ENCODE measurements around the gene ATRNL1. TPM values are rescaled to one million over a fixed set of nuclear protein-coding genes. Genes with fewer than 3 reads are reported as not detected.

ATRNL1 gene
- total RNA-seq, 2 donors from 2014 or later = 4.1 to 4.5 TPM

DNA sequence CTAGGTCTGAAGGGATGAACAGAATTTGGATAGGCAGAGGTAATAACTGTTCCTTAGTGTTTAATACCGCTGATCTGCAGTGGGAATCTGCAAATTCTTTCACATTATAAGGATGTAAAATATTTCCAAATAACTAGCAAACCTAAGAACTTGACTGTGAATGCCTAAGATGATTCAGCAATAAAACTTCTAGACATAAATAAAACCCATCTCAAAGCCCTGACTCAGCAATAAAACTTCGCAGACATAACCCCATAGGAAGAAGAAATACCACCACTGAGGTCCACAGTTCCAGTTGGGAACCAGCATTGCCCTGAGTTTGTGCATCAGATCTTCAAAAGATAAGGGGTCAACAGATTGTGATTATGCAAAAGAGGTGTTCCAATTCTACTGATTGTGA lies 825.6 kb downstream of the ATRNL1 start:
- H3K4me1 ChIP-seq = no peaks in the 10 kb centered on the region
- TF ChIP-seq, protein P1, sequence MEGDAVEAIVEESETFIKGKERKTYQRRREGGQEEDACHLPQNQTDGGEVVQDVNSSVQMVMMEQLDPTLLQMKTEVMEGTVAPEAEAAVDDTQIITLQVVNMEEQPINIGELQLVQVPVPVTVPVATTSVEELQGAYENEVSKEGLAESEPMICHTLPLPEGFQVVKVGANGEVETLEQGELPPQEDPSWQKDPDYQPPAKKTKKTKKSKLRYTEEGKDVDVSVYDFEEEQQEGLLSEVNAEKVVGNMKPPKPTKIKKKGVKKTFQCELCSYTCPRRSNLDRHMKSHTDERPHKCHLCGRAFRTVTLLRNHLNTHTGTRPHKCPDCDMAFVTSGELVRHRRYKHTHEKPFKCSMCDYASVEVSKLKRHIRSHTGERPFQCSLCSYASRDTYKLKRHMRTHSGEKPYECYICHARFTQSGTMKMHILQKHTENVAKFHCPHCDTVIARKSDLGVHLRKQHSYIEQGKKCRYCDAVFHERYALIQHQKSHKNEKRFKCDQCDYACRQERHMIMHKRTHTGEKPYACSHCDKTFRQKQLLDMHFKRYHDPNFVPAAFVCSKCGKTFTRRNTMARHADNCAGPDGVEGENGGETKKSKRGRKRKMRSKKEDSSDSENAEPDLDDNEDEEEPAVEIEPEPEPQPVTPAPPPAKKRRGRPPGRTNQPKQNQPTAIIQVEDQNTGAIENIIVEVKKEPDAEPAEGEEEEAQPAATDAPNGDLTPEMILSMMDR (IDR thresholded peaks at IDR 0.05) = no peak
- no peak for DNase-seq (ENCODE audit: low spot score)
- H3K4me3 ChIP-seq = no peak overlapping the region
- no peaks in the 10 kb centered on the region for H3K36me3 ChIP-seq
- no peaks in the 10 kb centered on the region for H3K27me3 ChIP-seq
- no peak overlapping the region for H3K27ac ChIP-seq
- no peaks in the 10 kb centered on the region for H3K9me3 ChIP-seq

DNA sequence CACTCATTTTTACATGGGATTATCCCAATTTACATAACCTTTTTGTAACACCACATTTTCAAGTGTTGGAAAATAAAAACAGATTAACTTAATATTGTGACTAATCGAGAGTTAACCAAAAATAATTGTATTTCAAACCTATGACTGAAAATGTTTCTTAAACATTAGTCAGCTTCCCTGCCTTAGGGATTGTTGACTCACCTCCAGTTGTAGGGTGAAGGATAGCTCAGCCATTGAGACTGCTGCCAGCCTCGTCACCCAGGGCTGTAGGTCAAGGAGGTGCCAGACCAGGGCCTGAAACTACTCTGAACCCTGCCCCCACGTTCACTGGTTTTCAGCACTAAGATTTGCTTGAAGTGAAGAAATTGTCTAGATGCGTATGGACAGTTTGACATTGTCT lies 828.6 kb downstream of the ATRNL1 start:
- Histone ChIP-seq H3K4me1 (no peaks in the 10 kb centered on the region), H3K9me3 (peaks cover 0 to 10% of the 10 kb centered on the region in 2 donors), H3K27me3 (no peaks in the 10 kb centered on the region), H3K27ac (no peak overlapping the region), H3K36me3 (no peaks in the 10 kb centered on the region), H3K4me3 (no peak overlapping the region)
- TF ChIP-seq, protein P1 (IDR thresholded peaks at IDR 0.05) = no peak
- no peak for DNase-seq (ENCODE audit: low spot score)

DNA sequence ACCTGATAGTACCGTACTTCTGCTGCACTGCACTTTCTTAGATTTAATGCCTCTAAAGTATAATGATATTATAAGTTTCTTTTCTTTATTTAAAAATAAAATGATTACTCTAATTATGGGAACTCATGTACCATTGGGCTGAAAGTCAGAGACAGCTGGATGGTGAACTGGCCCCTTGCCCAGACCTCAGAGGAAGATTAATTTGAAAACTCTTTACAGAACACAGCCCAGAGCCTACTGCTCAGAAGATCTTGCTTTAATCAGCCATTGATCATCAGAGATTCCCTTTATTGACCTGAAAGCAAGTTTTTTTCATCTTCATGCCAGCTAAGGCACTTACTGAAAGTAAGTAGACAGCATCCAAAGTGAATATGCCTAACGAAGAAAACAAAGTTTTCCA lies 838.1 kb downstream of the ATRNL1 start:
- no peaks in the 10 kb centered on the region for H3K36me3 ChIP-seq
- H3K27ac ChIP-seq = no peak overlapping the region
- no peak overlapping the region for H3K4me3 ChIP-seq
- H3K4me1 ChIP-seq = no peaks in the 10 kb centered on the region
- TF ChIP-seq, protein P1 (IDR thresholded peaks at IDR 0.05) = no peak
- no peak for DNase-seq (ENCODE audit: low spot score)
- no peaks in the 10 kb centered on the region for H3K27me3 ChIP-seq
- H3K9me3 ChIP-seq = no peaks in the 10 kb centered on the region

DNA sequence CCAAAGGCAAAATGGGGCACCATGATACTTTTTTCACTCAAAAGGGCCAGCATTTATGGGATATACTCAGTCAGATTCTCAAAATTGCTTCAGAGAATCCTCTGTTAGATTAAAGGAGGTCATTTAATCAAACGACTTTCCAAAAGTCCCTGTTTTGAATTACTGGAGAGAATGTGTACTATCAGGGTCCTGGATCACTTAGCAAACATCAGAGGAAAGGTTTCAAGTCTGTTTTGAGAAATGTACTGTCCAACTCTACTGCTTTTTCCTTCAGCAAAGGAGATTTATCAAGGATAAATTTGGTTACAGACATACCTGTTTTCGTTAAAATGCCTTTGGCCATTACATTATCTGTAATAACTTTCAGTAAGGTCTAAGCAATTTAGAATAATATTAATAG lies 838.9 kb downstream of the ATRNL1 start:
- TF ChIP-seq, protein P1 (IDR thresholded peaks at IDR 0.05) = no peak
- no peak for DNase-seq (ENCODE audit: low spot score)
- Histone ChIP-seq H3K4me1 (no peaks in the 10 kb centered on the region), H3K9me3 (no peaks in the 10 kb centered on the region), H3K4me3 (no peak overlapping the region), H3K27me3 (no peaks in the 10 kb centered on the region), H3K36me3 (no peaks in the 10 kb centered on the region), H3K27ac (no peak overlapping the region)

DNA sequence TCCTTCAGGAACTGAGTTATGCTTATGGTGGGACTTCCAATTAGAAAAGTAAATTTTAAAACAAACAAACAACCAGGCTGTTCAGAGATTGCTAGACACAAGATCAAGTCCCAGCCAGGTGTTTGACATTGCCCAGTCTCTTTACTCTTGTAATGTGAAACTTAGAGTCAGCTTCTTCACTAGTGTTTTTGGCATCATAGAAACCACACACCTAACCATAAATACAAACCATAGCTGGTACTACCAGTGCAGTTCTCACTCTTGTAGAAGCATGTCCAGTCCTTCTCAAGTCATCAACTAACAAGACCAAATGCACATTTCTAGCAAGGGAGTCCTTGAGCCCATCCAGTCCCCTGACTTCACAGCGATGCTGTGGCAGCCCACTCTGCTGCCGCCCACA lies 839.9 kb downstream of the ATRNL1 start:
- Histone ChIP-seq H3K4me3 (no peak overlapping the region), H3K9me3 (no peaks in the 10 kb centered on the region), H3K27ac (no peak overlapping the region), H3K27me3 (no peaks in the 10 kb centered on the region), H3K4me1 (no peaks in the 10 kb centered on the region), H3K36me3 (no peaks in the 10 kb centered on the region)
- no peak for DNase-seq (ENCODE audit: low spot score)
- TF ChIP-seq, protein P1 (IDR thresholded peaks at IDR 0.05) = no peak

DNA sequence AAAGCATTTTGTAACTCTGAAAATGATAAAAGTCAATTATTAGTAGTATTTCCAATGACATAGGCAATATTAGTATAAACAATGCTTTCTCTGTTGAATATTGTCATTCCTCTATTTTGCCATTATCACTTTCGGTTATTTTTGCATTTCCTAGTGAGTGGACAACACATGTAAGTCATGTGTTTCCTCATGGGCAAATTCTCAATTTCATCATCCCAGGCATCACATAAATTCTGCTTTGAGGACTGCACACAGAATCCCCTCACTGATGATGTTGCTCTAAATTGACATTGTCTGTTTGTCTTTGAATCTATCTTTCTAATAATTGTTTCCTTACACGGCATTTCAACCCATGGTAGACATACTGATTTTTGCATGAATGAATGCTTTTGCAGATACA lies 842.6 kb downstream of the ATRNL1 start:
- H3K36me3 ChIP-seq = no peaks in the 10 kb centered on the region
- no peak for DNase-seq (ENCODE audit: low spot score)

More for the DNA sequence above, 842.6 kb downstream of the ATRNL1 start:
- Histone ChIP-seq H3K9me3 (no peaks in the 10 kb centered on the region), H3K4me1 (no peaks in the 10 kb centered on the region), H3K27ac (no peak overlapping the region), H3K4me3 (no peak overlapping the region), H3K27me3 (no peaks in the 10 kb centered on the region)
- TF ChIP-seq, protein P1 (IDR thresholded peaks at IDR 0.05) = no peak

All from right atrium auricular region (tissue), 2 donors.